Activated CD8-positive, alpha-beta memory T cell treated with anti-CD3 and anti-CD28 coated beads, Interleukin-2, amount 50 U/mL, for 24 hours (primary cell): ENCODE measurements around the gene CSNK1A1.
"Not testable (repeated sequence)": the region's sequence is repeated elsewhere in the genome, so short reads cannot be mapped to it uniquely, and the experiment has no call there.

ENCODE experiments used
- DNase-seq: peaks from one replicate; pipeline ENCODE4 v3.0.0-alpha.2; 2020; ENCODE audit errors: extremely low read depth

The CSNK1A1 gene

GRCh38 chr5:149529463-149529862, 21.8 kb downstream of the CSNK1A1 start:
- DNase-seq, result no peak

- DNase-seq, result no peak
These were observed 22.8 kb downstream of the CSNK1A1 start for GRCh38 chr5:149528281-149529060.

GRCh38 chr5:149526845-149527590, 24.2 kb downstream of the CSNK1A1 start:
- no peak for DNase-seq

GRCh38 chr5:149521739-149522685, 29.2 kb downstream of the CSNK1A1 start:
- DNase-seq, result no peak

GRCh38 chr5:149519601-149520000, 31.6 kb downstream of the CSNK1A1 start:
- DNase-seq, result no peak

GRCh38 chr5:149518620-149519019, 32.6 kb downstream of the CSNK1A1 start:
- DNase-seq, result no peak

- no peak for DNase-seq
These were observed 33.6 kb downstream of the CSNK1A1 start for GRCh38 chr5:149517461-149518122.

- no peak for DNase-seq
These were observed 36.7 kb downstream of the CSNK1A1 start for GRCh38 chr5:149514512-149514911.

GRCh38 chr5:149513372-149513947, 37.8 kb downstream of the CSNK1A1 start:
- DNase-seq, result not testable (repeated sequence)

- DNase-seq, result no peak
These were observed 41.1 kb downstream of the CSNK1A1 start for GRCh38 chr5:149510136-149510535.

GRCh38 chr5:149504677-149505076, 46.6 kb downstream of the CSNK1A1 start:
- no peak for DNase-seq

- DNase-seq, result no peak
These were observed 48.2 kb downstream of the CSNK1A1 start for GRCh38 chr5:149503006-149503405.

GRCh38 chr5:149500922-149501582, 50.2 kb downstream of the CSNK1A1 start:
- no peak for DNase-seq

GRCh38 chr5:149498724-149499336, 52.4 kb downstream of the CSNK1A1 start:
- DNase-seq, result no peak

- no peak for DNase-seq
These were observed 53.9 kb downstream of the CSNK1A1 start for GRCh38 chr5:149497357-149497756.

GRCh38 chr5:149496917-149497316, 54.3 kb downstream of the CSNK1A1 start:
- DNase-seq, result no peak

- no peak for DNase-seq
These were observed 55.1 kb downstream of the CSNK1A1 start for GRCh38 chr5:149496166-149496565.

- DNase-seq, result no peak
These were observed 55.6 kb downstream of the CSNK1A1 start for GRCh38 chr5:149495673-149496072.

- DNase-seq, result no peak
These were observed 57.9 kb downstream of the CSNK1A1 start for GRCh38 chr5:149493316-149493715.

- no peak for DNase-seq
These were observed 58.5 kb downstream of the CSNK1A1 start for GRCh38 chr5:149492781-149493180.
